GM18867 (cell line): ENCODE measurements around the gene SLC48A1.

ENCODE experiments used
- ATAC-seq: cut with Tn5 transposase; IDR thresholded peaks from one replicate; pipeline ENCODE4 v1.9.1; 2021; ENCODE audit warnings: mild to moderate bottlenecking, moderate library complexity; ENCODE audit not compliant: unreplicated experiment

SLC48A1 gene

GRCh38 chr12:47757840-47758583 lies 15.0 kb upstream of the SLC48A1 start:
- no peak for ATAC-seq

GRCh38 chr12:47758584-47758833 lies 14.5 kb upstream of the SLC48A1 start:
- no peak for ATAC-seq

DNA sequence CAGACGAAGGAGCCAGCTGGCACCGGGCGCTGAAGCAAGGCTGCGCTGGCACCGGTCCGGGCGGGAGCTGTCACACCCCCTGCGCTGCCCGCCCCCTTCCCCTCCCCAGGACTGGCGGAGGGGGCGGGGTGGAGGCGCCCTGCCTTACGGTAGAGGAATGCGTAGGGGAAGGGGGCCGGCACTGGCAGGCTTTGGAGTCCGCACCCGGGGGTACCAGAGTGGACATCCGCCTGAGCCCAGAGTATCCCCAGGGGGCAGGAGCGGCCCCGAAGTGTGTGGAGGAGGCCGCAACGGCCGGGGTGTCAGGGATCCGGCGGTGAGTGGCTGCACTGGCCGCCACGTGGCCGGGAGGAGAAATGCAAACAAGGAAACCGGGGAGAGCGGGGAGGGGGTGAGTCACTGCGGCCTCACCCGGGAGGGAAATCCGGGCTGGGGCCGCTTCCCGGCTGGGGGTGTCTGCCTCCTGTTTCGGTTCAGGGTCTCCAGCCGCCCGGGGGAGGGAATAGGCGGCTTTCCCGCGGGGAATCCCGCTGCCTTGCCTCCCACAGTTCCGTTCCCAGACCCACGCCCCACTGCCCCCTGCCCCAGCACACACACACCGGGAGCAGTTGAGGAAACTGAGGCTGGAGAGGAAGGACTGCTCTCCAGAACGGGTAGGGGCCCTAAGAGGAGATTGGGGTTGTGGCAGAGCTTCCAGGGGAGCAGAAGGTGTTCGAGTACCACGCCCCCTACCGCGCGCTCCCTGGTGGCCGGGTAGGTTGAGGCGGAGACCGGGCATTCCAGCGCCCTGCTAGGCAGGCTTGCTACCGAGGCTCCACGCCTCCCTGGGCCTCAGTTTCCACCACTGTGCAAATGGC lies 14.0 kb upstream of the SLC48A1 start, which contains the start of gene RAPGEF3:
RAPGEF3 (minus strand) TSS at position 47 of the 857 bp plus-strand sequence. CDS start 324 bp downstream, outside the sequence.
- ATAC-seq = peak; percentile 48

- no peak for ATAC-seq
These were observed 10.1 kb upstream of the SLC48A1 start for GRCh38 chr12:47762850-47763465.

DNA sequence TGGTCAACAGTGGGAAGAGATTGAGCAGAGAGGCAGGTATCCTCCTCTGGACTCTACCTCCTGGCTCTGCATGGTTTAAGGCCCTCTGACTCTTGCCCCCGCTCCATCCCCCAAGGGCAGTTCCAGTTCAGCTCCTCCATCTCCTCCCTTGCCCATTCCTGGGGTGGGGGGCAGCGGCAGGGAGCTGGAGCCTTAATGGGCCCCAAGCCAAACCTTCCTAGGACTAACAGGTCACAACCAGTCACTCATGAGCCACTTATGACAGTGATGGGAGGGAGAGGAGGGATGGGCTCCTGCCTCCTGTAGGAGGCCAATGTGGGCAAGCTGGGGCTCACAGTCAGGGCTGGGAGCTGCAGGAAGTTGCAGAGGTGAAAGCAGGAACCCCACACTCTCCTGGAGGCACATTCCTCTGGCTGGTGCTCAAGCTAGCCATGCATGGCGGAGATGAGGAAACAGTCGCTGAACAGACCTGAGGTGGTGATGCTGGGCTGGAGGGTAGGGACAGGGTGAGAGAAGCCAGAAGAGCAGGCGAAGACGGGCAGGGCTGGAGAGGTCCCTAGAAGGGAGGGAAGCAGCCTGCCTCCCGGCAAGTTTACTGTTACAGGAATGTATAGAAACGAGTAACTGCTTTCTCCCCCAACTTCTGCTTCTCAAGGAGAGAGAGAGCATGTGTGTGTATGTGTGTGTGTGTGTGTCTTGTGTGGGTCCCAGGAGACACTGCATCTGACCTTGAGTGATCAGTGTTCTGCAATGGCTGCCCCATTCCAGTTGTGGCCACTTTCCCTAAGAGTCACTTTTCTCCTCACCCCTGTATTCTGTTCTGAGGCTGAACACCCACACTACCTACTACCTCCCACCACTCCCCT lies 9.3 kb upstream of the SLC48A1 start:
- ATAC-seq = no peak

DNA sequence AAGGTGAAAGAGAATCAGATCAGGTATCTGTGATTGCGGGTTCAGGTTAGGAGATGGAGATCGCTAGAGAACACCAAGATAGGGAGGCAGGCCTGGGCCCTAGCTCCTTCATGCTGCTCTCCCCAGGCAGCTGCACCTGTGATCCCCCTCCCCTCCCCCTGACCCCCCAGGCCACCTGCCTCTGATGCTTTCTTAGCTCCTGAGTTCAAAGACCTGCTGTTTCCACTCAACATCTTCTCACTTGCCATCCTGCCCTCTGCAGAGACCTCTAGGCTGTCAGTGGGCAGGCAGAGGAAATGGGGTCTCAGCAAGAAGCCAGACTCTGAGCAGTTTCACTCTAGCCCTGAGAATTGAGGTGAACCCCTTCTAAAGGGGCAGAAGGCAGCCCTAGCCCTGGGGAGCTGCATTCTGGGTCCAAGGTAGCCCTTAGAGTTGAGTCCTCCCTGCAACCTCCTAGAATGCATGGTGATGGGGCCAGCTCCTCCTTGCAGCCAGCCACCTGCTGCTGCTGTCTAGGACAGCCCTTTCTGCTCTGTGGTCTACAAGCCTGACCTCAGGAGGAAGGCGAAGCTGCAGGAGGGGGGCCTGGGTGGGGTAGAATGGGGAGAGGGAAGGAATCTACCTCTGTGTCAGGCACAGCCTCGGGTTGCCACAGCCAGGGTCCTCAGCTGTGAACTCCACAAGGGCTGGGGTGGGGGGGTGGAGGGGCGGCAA lies 6.4 kb upstream of the SLC48A1 start:
- ATAC-seq = no peak

DNA sequence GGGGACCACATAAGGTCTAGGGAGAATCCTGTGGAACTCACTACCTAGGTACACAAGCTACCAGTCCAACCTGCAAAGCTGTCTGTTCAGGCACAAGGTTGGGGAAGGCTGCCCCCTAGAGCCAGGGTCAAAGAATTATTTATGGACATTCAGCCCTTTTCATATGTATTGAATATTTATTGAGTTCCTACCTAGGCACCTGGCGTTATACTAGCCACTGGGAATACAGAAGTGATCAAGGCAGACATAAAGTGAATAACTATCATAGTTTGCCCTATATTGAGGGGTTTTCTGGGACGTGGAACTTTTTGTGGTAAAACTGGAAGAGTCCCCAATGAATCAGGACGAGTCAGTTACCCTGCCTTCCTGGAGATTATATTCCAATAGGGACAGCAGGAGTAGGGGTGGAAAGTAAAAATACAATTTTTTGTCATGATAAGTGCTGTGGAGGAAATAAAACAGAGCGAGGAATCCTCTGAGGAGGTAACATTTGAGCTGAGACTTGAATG lies 5.8 kb upstream of the SLC48A1 start:
- peak; percentile 85 for ATAC-seq

- no peak for ATAC-seq
These were observed 4.7 kb upstream of the SLC48A1 start for GRCh38 chr12:47768323-47768811.

GRCh38 chr12:47769234-47770085 lies 3.6 kb upstream of the SLC48A1 start:
- ATAC-seq = no peak

GRCh38 chr12:47770086-47770726 lies 2.8 kb upstream of the SLC48A1 start:
- no peak for ATAC-seq

DNA sequence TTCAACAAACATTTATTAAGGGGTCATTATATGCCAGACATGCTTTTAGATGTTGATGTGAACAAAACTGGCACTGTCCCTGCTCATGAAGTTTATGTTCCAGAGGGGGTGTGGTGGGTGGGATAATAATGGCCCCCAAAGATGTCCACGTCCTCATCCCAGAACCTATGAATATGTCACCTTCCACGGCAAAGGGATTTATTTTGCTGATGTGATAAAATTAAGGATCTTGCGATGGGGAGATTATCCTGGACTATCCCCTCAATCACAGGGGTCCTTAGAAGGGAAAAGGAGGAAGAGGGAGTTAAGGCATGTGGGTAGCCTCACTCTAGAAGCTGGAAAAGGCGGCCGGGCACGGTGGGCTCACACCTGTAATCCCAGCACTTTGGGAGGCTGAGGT lies 1.7 kb upstream of the SLC48A1 start:
- ATAC-seq = no peak

DNA sequence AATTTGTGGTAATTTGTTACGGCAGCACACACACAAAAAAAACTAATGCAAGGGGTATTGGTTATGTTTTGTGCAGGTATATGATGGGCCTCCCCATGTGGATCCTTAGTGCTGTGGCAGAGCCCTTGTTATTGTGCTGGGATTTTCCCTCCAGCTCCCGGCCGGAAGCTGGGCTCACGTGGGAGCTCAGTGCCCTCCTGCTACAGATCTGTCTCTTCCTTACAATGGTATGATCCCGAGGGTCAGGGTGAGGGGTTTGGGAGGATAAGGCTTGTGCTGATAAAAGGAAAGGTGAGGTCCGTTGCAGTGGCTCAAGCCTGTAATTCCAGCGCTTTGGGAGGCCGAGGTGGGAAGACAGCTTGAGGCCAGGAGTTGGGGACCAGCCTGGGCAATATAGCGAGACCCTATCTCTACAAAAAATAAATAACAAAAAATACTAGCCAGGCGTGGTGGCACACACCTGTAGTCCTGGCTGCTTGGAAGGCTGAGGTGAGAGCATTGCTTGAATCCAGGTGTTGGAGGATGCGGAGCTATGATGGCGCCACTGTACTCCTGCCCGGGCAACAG lies 861 bp upstream of the SLC48A1 start:
- no peak for ATAC-seq

- no peak for ATAC-seq
These were observed 338 bp upstream of the SLC48A1 start for GRCh38 chr12:47772738-47773061.

GRCh38 chr12:47773858-47774580 lies 981 bp downstream of the SLC48A1 start:
- no peak for ATAC-seq

GRCh38 chr12:47774663-47775062 lies 1.6 kb downstream of the SLC48A1 start:
- ATAC-seq = no peak

GRCh38 chr12:47775100-47775911 lies 2.3 kb downstream of the SLC48A1 start:
- ATAC-seq = no peak
